ENCODE results near the gene FOXA1.

The FOXA1 gene

GRCh38 chr14:37551119-37551518 lies 43.9 kb downstream of the FOXA1 start:
- DNase-seq, result no peak

- no peak for DNase-seq
Measured at GRCh38 chr14:37550511-37550910, 44.5 kb downstream of the FOXA1 start.

- no peak for DNase-seq
Measured at GRCh38 chr14:37546621-37547447, 48.2 kb downstream of the FOXA1 start.

- no peak for DNase-seq
Measured at GRCh38 chr14:37545174-37545573, 49.9 kb downstream of the FOXA1 start.

- DNase-seq, result no peak
Measured at GRCh38 chr14:37544407-37544806, 50.6 kb downstream of the FOXA1 start.

GRCh38 chr14:37539992-37540391 lies 55.1 kb downstream of the FOXA1 start:
- DNase-seq, result no peak

Data from activated naive CD4-positive, alpha-beta T cell (primary cell).